ENCODE results near the gene CDH4.

DNA sequence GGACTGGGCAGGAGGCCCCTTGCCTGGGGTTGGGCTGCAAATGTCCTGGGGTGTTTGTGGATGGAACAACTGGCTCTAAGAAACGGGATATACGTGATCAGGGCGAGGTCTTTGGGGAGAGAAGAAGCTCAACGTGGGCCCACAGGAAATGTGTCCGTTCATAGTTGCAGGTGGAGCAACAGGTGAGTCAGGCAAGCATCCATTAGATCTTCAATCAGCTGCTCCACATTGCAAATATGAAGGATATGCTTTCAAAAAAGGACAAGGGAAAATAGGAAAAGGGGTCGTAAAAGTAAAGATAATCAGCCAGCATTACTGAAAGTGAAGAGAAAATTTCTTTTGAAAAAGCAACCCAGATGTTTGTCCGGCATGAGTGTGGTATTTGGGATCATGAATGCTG is 251.0 kb downstream of the CDH4 start:
- no peak for TF ChIP-seq BMI1 (IDR thresholded peaks at IDR 0.05; ENCODE audit: low read length)
- TF ChIP-seq, protein P1, sequence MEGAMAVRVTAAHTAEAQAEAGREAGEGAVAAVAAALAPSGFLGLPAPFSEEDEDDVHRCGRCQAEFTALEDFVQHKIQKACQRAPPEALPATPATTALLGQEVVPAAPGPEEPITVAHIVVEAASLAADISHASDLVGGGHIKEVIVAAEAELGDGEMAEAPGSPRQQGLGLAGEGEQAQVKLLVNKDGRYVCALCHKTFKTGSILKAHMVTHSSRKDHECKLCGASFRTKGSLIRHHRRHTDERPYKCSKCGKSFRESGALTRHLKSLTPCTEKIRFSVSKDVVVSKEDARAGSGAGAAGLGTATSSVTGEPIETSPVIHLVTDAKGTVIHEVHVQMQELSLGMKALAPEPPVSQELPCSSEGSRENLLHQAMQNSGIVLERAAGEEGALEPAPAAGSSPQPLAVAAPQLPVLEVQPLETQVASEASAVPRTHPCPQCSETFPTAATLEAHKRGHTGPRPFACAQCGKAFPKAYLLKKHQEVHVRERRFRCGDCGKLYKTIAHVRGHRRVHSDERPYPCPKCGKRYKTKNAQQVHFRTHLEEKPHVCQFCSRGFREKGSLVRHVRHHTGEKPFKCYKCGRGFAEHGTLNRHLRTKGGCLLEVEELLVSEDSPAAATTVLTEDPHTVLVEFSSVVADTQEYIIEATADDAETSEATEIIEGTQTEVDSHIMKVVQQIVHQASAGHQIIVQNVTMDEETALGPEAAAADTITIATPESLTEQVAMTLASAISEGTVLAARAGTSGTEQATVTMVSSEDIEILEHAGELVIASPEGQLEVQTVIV (CRISPR knock-in tag; IDR thresholded peaks at IDR 0.05; ENCODE audit: borderline replicate concordance): no peak
- TF ChIP-seq, protein P2, sequence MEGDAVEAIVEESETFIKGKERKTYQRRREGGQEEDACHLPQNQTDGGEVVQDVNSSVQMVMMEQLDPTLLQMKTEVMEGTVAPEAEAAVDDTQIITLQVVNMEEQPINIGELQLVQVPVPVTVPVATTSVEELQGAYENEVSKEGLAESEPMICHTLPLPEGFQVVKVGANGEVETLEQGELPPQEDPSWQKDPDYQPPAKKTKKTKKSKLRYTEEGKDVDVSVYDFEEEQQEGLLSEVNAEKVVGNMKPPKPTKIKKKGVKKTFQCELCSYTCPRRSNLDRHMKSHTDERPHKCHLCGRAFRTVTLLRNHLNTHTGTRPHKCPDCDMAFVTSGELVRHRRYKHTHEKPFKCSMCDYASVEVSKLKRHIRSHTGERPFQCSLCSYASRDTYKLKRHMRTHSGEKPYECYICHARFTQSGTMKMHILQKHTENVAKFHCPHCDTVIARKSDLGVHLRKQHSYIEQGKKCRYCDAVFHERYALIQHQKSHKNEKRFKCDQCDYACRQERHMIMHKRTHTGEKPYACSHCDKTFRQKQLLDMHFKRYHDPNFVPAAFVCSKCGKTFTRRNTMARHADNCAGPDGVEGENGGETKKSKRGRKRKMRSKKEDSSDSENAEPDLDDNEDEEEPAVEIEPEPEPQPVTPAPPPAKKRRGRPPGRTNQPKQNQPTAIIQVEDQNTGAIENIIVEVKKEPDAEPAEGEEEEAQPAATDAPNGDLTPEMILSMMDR (IDR thresholded peaks at IDR 0.05 in 2 of 3, conservative IDR thresholded peaks at IDR 0.05 in 1 of 3; ENCODE audit: insufficient read depth in 2 of 3, low read depth in 1 of 3, low read length in 3 of 3): no peak
- TF ChIP-seq PPARD (CRISPR knock-in tag; IDR thresholded peaks at IDR 0.05): no peak
- TF ChIP-seq CEBPB (tag; IDR thresholded peaks at IDR 0.05): no peak
